ENCODE data around the gene SAP130.

DNA sequence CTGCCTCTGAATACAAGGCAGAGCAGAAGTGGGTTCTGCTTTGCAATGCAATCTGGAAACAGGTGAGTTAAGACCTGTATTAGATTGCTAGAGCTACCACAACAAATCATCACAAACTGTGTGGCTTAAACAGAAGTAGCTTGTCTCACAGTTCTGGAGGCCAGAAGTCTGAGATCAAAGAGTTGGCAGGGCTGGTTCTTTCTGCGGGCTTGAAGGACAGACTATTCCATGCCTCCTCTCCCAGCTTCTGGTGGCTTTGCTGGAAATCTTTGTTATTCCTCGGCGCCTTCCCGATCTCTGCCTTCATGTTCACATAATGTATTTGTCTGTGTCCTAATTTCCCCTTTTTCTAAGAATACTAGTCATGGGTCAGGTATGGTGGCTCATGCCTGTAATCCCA, 58.4 kb downstream of the SAP130 start:
- TF ChIP-seq FOXM1 (IDR thresholded peaks at IDR 0.05; ENCODE audit: borderline replicate concordance) (no peak), FOXA1 (IDR thresholded peaks at IDR 0.05) (no peak), L3MBTL2 (conservative IDR thresholded peaks at IDR 0.05) (no peak), BHLHE40 (IDR thresholded peaks at IDR 0.05; ENCODE audit: borderline replicate concordance) (no peak), TARDBP (IDR thresholded peaks at IDR 0.05) (no peak), SUZ12 (IDR thresholded peaks at IDR 0.05) (no peak), CTBP1 (IDR thresholded peaks at IDR 0.05; ENCODE audit: borderline replicate concordance) (no peak), ZNF384 (IDR thresholded peaks at IDR 0.05) (no peak), SP1 (IDR thresholded peaks at IDR 0.05) (no peak), HDGF (IDR thresholded peaks at IDR 0.05; ENCODE audit: borderline replicate concordance) (no peak)
- TF ChIP-seq, protein P1, sequence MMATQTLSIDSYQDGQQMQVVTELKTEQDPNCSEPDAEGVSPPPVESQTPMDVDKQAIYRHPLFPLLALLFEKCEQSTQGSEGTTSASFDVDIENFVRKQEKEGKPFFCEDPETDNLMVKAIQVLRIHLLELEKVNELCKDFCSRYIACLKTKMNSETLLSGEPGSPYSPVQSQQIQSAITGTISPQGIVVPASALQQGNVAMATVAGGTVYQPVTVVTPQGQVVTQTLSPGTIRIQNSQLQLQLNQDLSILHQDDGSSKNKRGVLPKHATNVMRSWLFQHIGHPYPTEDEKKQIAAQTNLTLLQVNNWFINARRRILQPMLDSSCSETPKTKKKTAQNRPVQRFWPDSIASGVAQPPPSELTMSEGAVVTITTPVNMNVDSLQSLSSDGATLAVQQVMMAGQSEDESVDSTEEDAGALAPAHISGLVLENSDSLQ (IDR thresholded peaks at IDR 0.05), result no peak
